Measurements from ENCODE around the gene PI4KA.
"Not testable (repeated sequence)": the region's sequence is repeated elsewhere in the genome, so short reads cannot be mapped to it uniquely, and the experiment has no call there.

Gene PI4KA

GRCh38 chr22:20744456-20744855, 114.2 kb downstream of the PI4KA start:
- no peak for DNase-seq

GRCh38 chr22:20742764-20743163, 115.8 kb downstream of the PI4KA start:
- no peak for DNase-seq

DNA sequence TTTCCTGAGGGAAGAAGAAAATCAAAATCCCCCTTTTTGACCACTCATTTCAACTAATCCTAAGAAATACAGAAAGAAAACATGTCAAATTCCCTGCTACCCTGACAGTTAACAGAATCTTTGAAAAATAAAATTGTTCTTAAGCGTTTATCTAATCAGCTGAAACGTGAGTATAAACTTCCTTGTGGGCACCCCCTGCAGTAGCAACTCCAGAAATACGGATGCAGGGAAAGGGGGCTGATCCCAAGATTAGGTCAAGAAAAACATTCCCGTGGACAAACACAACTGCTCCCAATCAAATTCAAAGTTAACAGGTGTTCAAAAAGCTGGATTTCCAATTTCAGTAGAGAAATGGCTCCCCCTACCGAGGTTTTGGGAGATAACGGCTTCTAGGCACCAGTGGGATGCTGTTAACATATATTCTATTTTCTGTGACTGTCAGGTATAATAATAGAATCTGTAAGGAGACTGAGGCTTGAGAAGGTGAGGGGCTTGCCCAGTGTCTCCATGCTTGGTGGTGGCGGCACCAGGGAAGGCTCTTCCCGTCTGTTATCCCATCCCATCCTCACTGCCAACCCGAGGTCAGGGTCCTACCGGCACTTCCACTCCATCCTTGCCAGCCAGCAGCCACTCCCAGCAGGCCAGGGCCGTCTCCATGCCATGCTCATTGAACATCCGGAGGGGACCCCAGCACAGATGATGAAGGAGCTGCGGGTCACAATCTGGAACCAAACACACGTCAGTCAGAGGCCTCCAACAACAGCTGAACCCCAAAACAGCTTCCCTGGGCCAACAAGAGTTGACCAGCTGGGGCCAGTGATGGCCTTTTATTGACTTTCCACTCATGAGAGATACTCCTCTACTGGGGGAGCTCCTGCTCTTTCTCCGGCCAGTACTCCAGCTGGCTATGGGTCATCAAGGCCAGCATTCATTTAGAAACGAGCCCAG, 116.7 kb downstream of the PI4KA start:
- no peak for DNase-seq

GRCh38 chr22:20741008-20741633, 117.5 kb downstream of the PI4KA start:
- no peak for DNase-seq

- no peak for DNase-seq
These were observed 118.2 kb downstream of the PI4KA start for GRCh38 chr22:20740222-20740951.

DNA sequence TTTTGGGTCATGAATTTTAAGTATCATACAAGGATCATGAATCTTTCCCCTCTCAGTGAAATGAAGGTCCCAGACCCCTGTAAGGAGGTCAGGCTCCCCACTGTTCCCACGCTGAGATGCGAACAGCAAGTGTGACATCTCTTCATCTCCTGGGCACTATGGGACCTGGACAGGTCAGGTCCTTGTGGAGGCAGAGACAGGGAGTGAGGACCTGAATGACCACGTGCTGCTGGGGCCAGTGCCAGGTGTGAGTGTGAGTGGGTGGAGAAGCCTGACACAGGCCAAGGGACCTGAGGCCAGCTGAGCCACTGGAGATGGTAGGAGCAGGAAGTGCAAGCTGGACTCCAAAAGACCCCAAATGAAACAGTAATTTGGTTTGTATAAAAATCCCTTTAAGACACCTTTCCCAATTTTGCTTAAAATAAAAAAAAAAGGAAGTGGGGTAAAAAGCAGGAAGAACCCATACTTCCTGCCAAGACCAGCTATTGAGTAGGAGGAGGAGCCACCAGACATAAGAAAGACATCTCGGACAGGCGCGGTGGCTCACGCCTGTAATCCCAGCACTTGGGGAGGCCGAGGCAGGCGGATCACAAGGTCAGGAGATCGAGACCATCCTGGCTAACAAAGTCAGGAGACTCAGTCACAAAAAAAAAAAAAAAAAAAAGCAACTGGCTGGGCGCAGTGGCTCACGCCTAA, 120.1 kb downstream of the PI4KA start:
- DNase-seq, result no peak

DNA sequence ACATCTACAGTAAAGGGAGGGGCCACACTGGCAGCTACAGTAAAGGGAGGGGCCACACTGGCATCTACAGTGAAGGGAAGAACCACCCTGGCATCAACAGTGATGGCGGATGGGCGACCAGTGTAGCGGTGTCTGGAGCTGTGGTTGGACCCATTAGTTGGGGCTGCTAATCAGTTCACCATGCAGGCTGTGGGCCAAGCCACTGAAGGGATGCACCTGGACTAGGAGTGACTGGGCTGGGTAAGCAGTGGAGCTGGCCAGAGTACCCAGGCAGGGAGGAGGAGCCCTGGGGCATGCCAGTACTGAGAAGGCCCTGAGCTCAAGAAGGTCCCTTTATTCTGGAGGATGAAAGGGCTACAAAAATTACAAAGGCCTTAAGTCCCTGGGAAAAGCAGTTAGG, 121.7 kb downstream of the PI4KA start:
- not testable (repeated sequence) for DNase-seq

DNA sequence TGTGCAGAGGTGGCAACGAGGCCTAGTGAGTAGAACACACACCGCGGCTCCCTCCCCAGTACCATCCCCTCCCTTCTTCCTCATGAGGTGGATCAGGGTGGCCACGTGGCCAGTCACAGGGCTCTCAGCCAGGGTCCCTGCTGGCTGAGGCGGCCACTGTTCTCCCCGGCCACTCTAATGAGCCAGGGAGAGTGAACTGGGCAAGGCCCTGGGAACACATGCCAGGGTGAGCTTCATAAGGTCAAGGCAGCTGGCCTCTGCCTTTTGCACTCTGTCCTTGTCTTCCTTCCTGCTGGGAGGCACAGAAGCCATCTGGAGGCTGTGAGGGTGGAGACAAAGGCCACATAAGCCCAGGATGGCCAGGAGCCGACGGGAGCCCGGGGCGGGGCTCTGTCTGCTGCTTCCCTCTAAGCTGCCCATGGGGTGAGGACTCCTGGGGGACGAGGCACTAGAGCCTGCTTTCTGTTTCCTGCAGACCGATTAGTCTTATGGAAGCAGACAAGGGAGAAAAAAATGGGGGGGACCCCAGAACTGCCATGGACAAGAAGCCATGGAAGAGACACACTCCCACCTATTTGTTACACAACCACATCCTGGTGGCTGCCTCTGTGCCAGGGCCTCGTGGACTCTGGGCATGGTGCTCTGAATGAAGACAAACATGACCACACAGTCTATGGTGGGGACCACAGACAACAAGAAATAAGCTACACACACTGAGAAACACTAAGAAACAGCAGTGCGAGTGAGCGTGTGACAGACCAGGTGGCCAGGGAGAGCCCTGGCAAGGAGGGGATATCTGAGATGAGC, 123.1 kb downstream of the PI4KA start:
- not testable (repeated sequence) for DNase-seq

- not testable (repeated sequence) for DNase-seq
These were observed 126.2 kb downstream of the PI4KA start for GRCh38 chr22:20732431-20732830.

DNA sequence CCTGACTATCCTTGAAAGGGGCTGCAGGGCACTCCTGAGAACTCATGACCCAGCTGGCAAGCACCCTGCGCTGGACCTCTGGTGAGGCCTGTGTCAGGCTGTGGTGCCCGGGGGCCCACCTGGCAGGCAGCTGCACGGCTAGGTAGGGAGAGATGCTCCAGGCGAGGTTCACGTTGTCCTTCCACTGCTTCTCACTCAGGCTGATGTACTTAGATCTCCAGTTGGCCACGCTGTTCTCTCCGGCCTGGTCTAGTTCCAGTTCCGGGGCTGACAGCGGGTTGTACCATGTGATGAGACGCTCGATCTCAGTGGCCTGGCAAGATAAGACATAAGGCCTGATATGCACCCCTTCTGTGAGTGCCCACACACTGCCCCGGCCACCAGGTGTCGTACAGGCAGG, 129.4 kb downstream of the PI4KA start:
- no peak for DNase-seq

- DNase-seq, result no peak
These were observed 130.0 kb downstream of the PI4KA start for GRCh38 chr22:20728523-20729190.

DNA sequence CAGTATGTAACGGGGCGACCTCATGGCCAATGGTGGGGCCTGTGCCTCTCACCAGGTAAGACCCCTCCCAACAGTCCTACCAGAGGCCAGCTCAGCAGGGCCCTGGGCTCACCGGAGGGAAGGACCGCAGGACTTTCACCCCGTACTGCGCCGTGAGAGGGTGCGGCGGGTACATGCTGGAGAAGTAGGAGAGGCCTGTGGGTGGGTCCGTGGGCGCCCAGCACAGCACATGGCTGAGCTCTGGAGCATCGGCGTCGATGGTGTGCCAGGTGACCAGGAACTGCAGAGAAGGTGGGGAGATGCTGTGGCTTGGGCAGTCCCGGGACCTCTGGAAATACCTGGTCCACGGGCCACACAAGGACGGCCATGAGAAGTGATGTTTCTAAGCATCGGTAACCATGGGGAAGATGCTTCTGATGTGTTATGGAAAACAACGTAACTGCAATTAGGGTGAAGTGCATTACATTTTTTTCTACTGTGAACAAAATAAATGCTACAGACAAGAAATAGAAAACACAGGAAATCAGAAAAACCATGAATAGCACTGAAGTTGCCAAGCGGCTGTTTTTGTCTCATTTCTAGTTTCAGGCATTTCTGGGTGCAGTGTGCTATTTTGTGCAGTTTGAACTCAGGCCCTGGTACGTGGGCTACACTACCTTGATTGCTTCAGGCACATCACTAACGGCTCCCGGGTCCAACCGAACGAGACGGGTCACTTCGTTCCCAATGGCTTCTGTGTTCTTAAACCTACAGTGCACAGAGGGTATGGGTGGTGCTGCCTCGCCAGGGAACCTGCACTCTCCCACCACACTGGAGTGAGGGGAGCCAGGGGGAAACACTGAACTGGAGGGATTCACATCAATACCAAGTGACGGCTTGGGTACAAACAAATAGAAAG, 131.2 kb downstream of the PI4KA start:
- DNase-seq, result no peak

GRCh38 chr22:20725987-20726558, 132.5 kb downstream of the PI4KA start:
- no peak for DNase-seq

DNA sequence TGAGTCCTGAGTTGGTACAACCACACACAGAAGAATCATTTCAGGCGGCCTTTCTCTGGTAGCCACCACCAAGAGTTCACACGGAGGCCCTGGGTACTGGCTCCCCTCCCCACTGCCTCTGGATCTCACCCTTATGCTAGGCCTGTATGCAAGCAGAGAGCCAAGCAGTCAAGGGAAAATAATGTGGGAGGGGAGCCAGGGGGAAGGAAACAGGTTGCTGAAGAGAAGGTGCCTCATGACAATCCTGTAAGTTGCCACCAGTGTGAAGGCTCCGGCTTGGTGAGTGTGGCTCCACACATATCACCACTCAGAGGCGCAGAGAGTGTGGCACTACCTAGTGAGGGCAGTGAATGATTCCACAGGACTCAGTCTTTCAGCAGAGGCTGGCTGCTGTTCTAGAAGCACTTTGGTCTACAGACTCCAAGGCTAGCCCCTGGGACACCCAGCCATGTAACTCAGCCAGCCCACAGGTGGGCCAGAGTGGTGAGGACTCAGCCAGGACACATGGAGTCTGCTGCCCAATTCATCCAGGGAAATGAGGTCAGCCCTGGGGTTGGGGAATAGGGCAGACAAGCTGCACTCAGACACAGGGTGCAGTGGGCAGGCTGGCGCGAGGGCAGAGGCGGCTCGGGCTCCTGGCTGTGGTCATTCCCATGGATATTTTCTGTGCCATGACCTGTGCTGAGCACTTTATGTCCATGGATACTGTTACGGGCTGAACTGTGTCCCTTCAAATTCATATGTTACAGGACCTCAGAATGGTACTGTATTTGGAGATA, 133.7 kb downstream of the PI4KA start:
- DNase-seq, result no peak

DNA sequence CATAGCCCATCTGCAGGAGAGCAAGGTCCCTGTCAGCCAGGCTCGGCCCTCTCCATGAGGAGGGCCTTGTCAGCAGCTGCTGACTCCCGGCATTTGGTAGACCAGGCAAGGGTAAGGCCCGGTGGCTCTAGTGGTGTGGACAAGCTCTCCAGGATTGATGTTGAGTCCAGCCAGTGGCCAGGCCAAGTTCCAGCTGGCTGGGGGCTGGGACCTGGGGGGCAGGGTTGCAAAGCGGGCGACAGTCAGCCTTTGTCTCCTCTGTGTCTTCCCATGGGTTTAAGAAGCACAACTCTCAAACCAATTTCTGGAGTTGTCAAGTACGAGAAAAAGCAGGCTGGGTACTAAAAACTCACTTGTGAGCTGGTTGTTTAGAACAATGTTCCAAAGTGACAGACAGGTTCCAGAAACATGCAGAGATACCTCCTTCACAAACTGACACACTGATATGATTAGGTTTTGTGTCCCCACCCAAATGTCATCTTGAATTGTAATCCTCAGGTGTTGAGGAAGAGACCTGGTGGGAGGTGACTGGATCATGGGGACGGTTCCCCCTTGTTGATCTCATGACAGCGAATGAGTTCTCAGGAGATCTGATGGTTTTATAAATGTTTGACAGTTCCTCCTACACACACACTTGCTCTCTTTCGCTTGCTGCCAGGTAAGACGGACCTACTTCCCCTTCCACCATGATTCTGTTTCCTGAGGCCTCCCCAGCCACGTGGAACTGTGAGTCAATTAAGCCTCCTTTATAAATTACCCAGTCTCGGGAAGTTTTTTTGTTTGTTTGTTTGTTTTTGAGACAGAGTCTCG, 137.0 kb downstream of the PI4KA start:
- DNase-seq, result no peak

- DNase-seq, result no peak
These were observed 137.8 kb downstream of the PI4KA start for GRCh38 chr22:20720692-20721408.

GRCh38 chr22:20718727-20719126, 139.9 kb downstream of the PI4KA start:
- not testable (repeated sequence) for DNase-seq

- DNase-seq, result not testable (repeated sequence)
These were observed 140.6 kb downstream of the PI4KA start for GRCh38 chr22:20717981-20718380.
